ENCODE data around the gene PSMD2. TPM values are rescaled to one million over a fixed set of nuclear protein-coding genes. Genes with fewer than 3 reads are reported as not detected.
A peak's percentile ranks its signal among the peaks of the same experiment; 100 is the strongest.

PSMD2 gene
- total RNA-seq, result 535 and 555 TPM in 2 replicates

GRCh38 chr3:184298759-184299487 lies at the start of gene PSMD2:
PSMD2 (plus strand) TSS chr3:184299241; CDS start chr3:184299267, 26 bp downstream.

GRCh38 chr3:184249412-184250166 lies 49.5 kb upstream of the PSMD2 start, which contains the start of gene EEF1AKMT4:
EEF1AKMT4 (plus strand) TSS chr3:184249672; CDS start chr3:184249695, 23 bp downstream.

GRCh38 chr3:184261270-184261853 lies 37.7 kb upstream of the PSMD2 start, which contains the start of gene CAMK2N2:
CAMK2N2 (minus strand) TSS chr3:184261553; CDS start chr3:184261285, 268 bp downstream.

GRCh38 chr3:184275961-184276910 lies 22.8 kb upstream of the PSMD2 start, which contains the start of gene ECE2:
ECE2 (plus strand) TSS chr3:184276022; CDS start chr3:184276154, 132 bp downstream.

GRCh38 chr3:184314363-184314699 lies 15.3 kb downstream of the PSMD2 start, which contains the start of gene EIF4G1:
EIF4G1 (plus strand) TSS chr3:184314606; CDS start chr3:184315797, 1,191 bp downstream.

GRCh38 chr3:184337399-184337714 lies 38.3 kb downstream of the PSMD2 start, which contains the start of gene FAM131A:
FAM131A (plus strand) TSS chr3:184337600; CDS start chr3:184337631, 31 bp downstream.

Small RNA genes lying within 50 kb of the gene (small RNA-seq; reads per million reads assigned to genes)
- 1,113 reads per million, percentile 100 among the genes with 10 or more reads in this experiment for gene SNORD66

Other genes with a start within 250 kb of the PSMD2 start
- not detected in 2 replicates for gene HTR3C, start 246.2 kb upstream of the PSMD2 start, total RNA-seq
- not detected in 2 replicates for gene HTR3E, start 202.2 kb upstream of the PSMD2 start, total RNA-seq
- gene EIF2B5, start 163.9 kb upstream of the PSMD2 start, total RNA-seq, result 36.4 and 42.8 TPM in 2 replicates
- 24.3 and 27.1 TPM in 2 replicates for gene DVL3, start 143.9 kb upstream of the PSMD2 start, total RNA-seq
- 345 and 354 TPM in 2 replicates for gene AP2M1, start 124.4 kb upstream of the PSMD2 start, total RNA-seq
- 33.7 and 42.4 TPM in 2 replicates for gene ABCF3, start 113.0 kb upstream of the PSMD2 start, total RNA-seq
- gene VWA5B2, start 69.7 kb upstream of the PSMD2 start, total RNA-seq, result under 0.01 TPM in 1 of 2 replicates, not detected in the other
- gene ALG3, start 50.3 kb upstream of the PSMD2 start, total RNA-seq, result 27.8 and 33.3 TPM in 2 replicates
- gene EEF1AKMT4, start 49.6 kb upstream of the PSMD2 start, total RNA-seq, result 3.2 and 3.3 TPM in 2 replicates
- gene CAMK2N2, start 37.7 kb upstream of the PSMD2 start, total RNA-seq, result not detected in 2 replicates
- not detected in 2 replicates for gene ECE2, start 23.2 kb upstream of the PSMD2 start, total RNA-seq
- 394 and 415 TPM in 2 replicates for gene EIF4G1, start 15.4 kb downstream of the PSMD2 start, total RNA-seq
- gene FAM131A, start 38.4 kb downstream of the PSMD2 start, total RNA-seq, result 21.8 and 31.1 TPM in 2 replicates
- gene CLCN2, start 62.4 kb downstream of the PSMD2 start, total RNA-seq, result 3.3 and 3.9 TPM in 2 replicates
- 122 and 123 TPM in 2 replicates for gene POLR2H, start 62.5 kb downstream of the PSMD2 start, total RNA-seq
- not detected in 2 replicates for gene THPO, start 79.0 kb downstream of the PSMD2 start, total RNA-seq
- 0.07 and 0.13 TPM in 2 replicates for gene CHRD, start 80.8 kb downstream of the PSMD2 start, total RNA-seq

Measured in thoracic aorta endothelial cell (primary cell).